Measurements from ENCODE around the gene SNAP91. TPM values are rescaled to one million over a fixed set of nuclear protein-coding genes. Genes with fewer than 3 reads are reported as not detected.

SNAP91 gene
- total and polyA plus RNA-seq, 12 donors, result 0.19 to 19.5 (median 4.9) TPM

GRCh38 chr6:83511901-83512681 is 196.8 kb downstream of the SNAP91 start, which contains the start of gene PRSS35:
TSS of gene PRSS35 (plus strand) at chr6:83512534. CDS start at chr6:83523442, 10,908 bp downstream.
- Histone ChIP-seq H3K4me1 (peaks cover 0 to 12% (median 6%) of the 10 kb centered on the region in 9 donors), H3K27me3 (peaks cover 0 to 28% (median 0%) of the 10 kb centered on the region in 7 donors), H3K4me3 (peak within 1 kb of the TSS in 9 of 10 donors; percentile 24 to 53 (median 45)), H3K27ac (no peak within 1 kb of the TSS), H3K9me3 (no peaks in the 10 kb centered on the region), H3K36me3 (no peaks in the 10 kb centered on the region)
- ATAC-seq, result peak; percentile 83 to 91 (median 88)
- intact Hi-C loops (cut with DNase I), result loop anchor here (2.0 to 10.0 kb wide), 7 partner anchors 87 to 447 kb away; partner anchors contain the start of genes DOP1A (in 2 of the 10) and UBE3D (in 2 of the 10)
- 0 to 4% methylated on average over 37 to 38 of the region's 38 CpGs for WGBS, 2 donors
- peak; percentile 9 to 74 (median 58) for TF ChIP-seq CTCF (IDR thresholded peaks at IDR 0.05)
- peak; percentile 12 to 56 for DNase-seq

GRCh38 chr6:83511266-83511665 is 197.6 kb downstream of the SNAP91 start:
- Histone ChIP-seq H3K27me3 (peaks cover 0 to 28% (median 0%) of the 10 kb centered on the region in 7 donors), H3K4me1 (peaks cover 0 to 12% (median 6%) of the 10 kb centered on the region in 9 donors), H3K9me3 (no peaks in the 10 kb centered on the region), H3K27ac (no peak overlapping the region), H3K36me3 (no peaks in the 10 kb centered on the region), H3K4me3 (no peak overlapping the region)
- intact Hi-C loops (cut with DNase I), result loop anchor here in 9 of 10 donors (5.0 to 10.0 kb wide), 5 partner anchors 86 to 446 kb away; partner anchors contain the start of genes DOP1A (in 2 of the 9) and UBE3D (in 2 of the 9)
- no peak for TF ChIP-seq CTCF (IDR thresholded peaks at IDR 0.05)
- DNase-seq (no peak), ATAC-seq (no peak)
- 83 to 85% methylated on average over 8 of the region's 8 CpGs for WGBS, 2 donors

GRCh38 chr6:83510791-83511190 is 198.1 kb downstream of the SNAP91 start:
- WGBS, 2 donors, result 87 to 89% methylated on average over 3 of the region's 3 CpGs

More at GRCh38 chr6:83510791-83511190, 198.1 kb downstream of the SNAP91 start:
- no peak for TF ChIP-seq CTCF (IDR thresholded peaks at IDR 0.05)
- DNase-seq (no peak), ATAC-seq (no peak)
- no peak overlapping the region for H3K27ac ChIP-seq
- intact Hi-C loops (cut with DNase I), result loop anchor here in 9 of 10 donors (5.0 to 10.0 kb wide), 5 partner anchors 86 to 446 kb away; partner anchors contain the start of genes DOP1A (in 2 of the 9) and UBE3D (in 2 of the 9)
- H3K4me3 ChIP-seq, result no peak overlapping the region
- peaks cover 0 to 28% (median 0%) of the 10 kb centered on the region in 7 donors for H3K27me3 ChIP-seq
- H3K9me3 ChIP-seq, result no peaks in the 10 kb centered on the region
- H3K4me1 ChIP-seq, result peaks cover 0 to 12% (median 6%) of the 10 kb centered on the region in 9 donors
- H3K36me3 ChIP-seq, result no peaks in the 10 kb centered on the region
